SIG-M5 treated with dmso at 0.1 percent for 504 hours (cell line): ENCODE measurements around the gene LCTL.
A peak's percentile ranks its signal among the peaks of the same experiment; 100 is the strongest.
"Not testable (repeated sequence)": the region's sequence is repeated elsewhere in the genome, so short reads cannot be mapped to it uniquely, and the experiment has no call there.

ENCODE experiments used
- DNase-seq: peaks from one replicate; lab custom pipeline; 2025; ENCODE audit not compliant: unreplicated experiment; lab: John Stamatoyannopoulos, UW

Gene LCTL

GRCh38 chr15:66591322-66591862, 25.6 kb upstream of the LCTL start:
- DNase-seq: peak; percentile 5

- no peak for DNase-seq
Measured at GRCh38 chr15:66590435-66590834, 24.6 kb upstream of the LCTL start.

- not testable (repeated sequence) for DNase-seq
Measured at GRCh38 chr15:66589429-66589828, 23.6 kb upstream of the LCTL start.

GRCh38 chr15:66588971-66589370, 23.2 kb upstream of the LCTL start:
- DNase-seq: no peak

- DNase-seq: no peak
Measured at GRCh38 chr15:66588537-66588936, 22.7 kb upstream of the LCTL start.

- DNase-seq: no peak
Measured at GRCh38 chr15:66587749-66588148, 22.0 kb upstream of the LCTL start.

GRCh38 chr15:66587020-66587419, 21.2 kb upstream of the LCTL start:
- DNase-seq: no peak

GRCh38 chr15:66586155-66586976, 20.6 kb upstream of the LCTL start:
- DNase-seq: no peak

- peak; percentile 47 for DNase-seq
Measured at GRCh38 chr15:66581972-66582537, 16.3 kb upstream of the LCTL start.

GRCh38 chr15:66580643-66581042, 14.8 kb upstream of the LCTL start:
- peak; percentile 20 for DNase-seq

- DNase-seq: peak; percentile 4
Measured at GRCh38 chr15:66578286-66578875, 12.6 kb upstream of the LCTL start.

- DNase-seq: no peak
Measured at GRCh38 chr15:66574596-66574950, 8.8 kb upstream of the LCTL start.

GRCh38 chr15:66573719-66574595, 8.2 kb upstream of the LCTL start:
- DNase-seq: no peak

- no peak for DNase-seq
Measured at GRCh38 chr15:66573348-66573718, 7.5 kb upstream of the LCTL start.

GRCh38 chr15:66572146-66572545, 6.3 kb upstream of the LCTL start:
- DNase-seq: no peak

- DNase-seq: no peak
Measured at GRCh38 chr15:66570842-66571478, 5.2 kb upstream of the LCTL start.

- no peak for DNase-seq
Measured at GRCh38 chr15:66570327-66570726, 4.5 kb upstream of the LCTL start.

GRCh38 chr15:66569461-66570137, 3.8 kb upstream of the LCTL start:
- no peak for DNase-seq

GRCh38 chr15:66567897-66568296, 2.1 kb upstream of the LCTL start:
- no peak for DNase-seq

GRCh38 chr15:66566963-66567531, 1.2 kb upstream of the LCTL start:
- DNase-seq: peak; percentile 36
